IPS DF 6.9 (cell line): Measurements from ENCODE around the gene AASS.
"Not testable (repeated sequence)": the region's sequence is repeated elsewhere in the genome, so short reads cannot be mapped to it uniquely, and the experiment has no call there.

Experiments used
- DNase-seq: peaks from one replicate; pipeline ENCODE4 v3.0.0-alpha.2; 2013; ENCODE audit warnings: low read depth, low spot score
- H3K27ac ChIP-seq: one replicate; pipeline ENCODE4 v1.5.1; 2013; ENCODE audit warnings: low read length, control low read depth
- H3K27me3 ChIP-seq: 2 replicates; pipeline ENCODE4 v1.6.1; 2013; ENCODE audit warnings: mild to moderate bottlenecking, low read length; ENCODE audit not compliant: control insufficient read depth, insufficient read depth
- H3K36me3 ChIP-seq: 2 replicates; pipeline ENCODE4 v1.6.1; 2013; ENCODE audit warnings: low read length; ENCODE audit not compliant: control insufficient read depth, insufficient read depth
- H3K4me1 ChIP-seq: 2 replicates; pipeline ENCODE4 v1.6.1; 2013; ENCODE audit warnings: low read length; ENCODE audit not compliant: control insufficient read depth, insufficient read depth
- H3K4me3 ChIP-seq: 2 replicates; pipeline ENCODE4 v1.5.1; 2013; ENCODE audit warnings: mild to moderate bottlenecking, low read length
- H3K9me3 ChIP-seq: 2 replicates; pipeline ENCODE4 v1.6.1; 2013; ENCODE audit warnings: low read length, inconsistent platforms; ENCODE audit not compliant: control insufficient read depth, insufficient read depth
- WGBS: extraction: QIAGEN DNeasy Blood & Tissue Kit; methylation state at CpG from one replicate; pipeline ENCODE4 v1.1.7; 2013; ENCODE audit warnings: mixed read lengths, missing lambda C conversion rate; ENCODE audit not compliant: insufficient read length, insufficient coverage; 5-methylcytosine and 5-hydroxymethylcytosine counted together

AASS gene

DNA sequence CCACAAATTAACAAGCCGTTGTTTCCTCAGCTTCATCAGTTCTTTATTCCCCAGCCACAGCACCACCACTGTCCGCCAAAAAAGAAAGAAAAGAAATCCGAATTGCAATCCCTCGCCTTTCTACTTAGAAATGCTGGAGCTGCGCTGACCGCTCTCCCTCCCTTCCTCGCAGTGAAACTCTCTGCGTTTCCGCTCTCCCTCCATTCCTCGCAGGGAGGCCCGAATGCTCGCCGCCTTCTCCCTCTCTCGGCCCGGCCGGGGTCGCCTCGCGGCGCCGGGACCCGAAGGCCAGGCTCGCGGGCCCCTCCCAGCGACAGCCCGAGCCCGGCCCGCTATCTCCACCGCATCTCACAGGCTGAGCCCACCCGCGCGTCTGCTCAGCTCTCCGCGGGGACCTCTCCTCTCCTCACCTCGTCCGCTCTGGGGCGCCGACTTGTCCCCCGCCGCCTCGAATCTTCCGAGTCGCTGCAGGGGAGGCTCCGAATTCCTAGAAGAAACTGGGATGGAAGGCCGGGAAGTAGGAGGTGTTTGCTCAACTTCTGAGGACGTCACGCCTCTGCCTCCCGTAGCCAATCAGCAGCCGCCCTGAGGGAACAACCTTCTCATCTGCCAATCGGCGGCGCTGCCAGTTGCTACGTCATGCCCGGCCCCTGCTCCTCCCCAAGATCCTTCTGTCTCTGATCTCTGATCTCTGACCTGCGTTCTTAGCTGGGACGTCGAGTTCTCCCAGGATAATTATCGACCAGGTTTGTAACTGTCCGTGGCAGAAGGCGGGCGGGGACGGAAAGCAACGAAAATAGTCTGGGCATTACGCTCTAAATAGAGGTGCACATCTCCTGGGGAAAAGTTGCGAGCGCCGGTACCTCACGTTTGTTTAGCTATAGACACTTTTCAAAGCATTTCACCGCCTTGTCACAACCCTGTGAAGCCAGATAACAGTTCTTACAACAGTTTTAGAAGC is at the start of gene AASS:
AASS (minus strand) TSS at position 499 of the 961 bp plus-strand sequence. CDS start 10,523 bp downstream, outside the sequence.
- no peaks in the 10 kb centered on the region for H3K9me3 ChIP-seq
- peak; percentile 99 for DNase-seq
- peaks cover 6% of the 10 kb centered on the region for H3K4me1 ChIP-seq
- H3K27ac ChIP-seq: no peak within 1 kb of the TSS
- H3K27me3 ChIP-seq: no peaks in the 10 kb centered on the region
- peak within 1 kb of the TSS; percentile 86 for H3K4me3 ChIP-seq
- no CpG with 5 or more reads among the region's 69 CpGs for whole genome bisulfite sequencing
- H3K36me3 ChIP-seq: no peaks in the 10 kb centered on the region

GRCh38 chr7:122188785-122189184 is 44.7 kb upstream of the AASS start:
- H3K27me3 ChIP-seq: no peaks in the 10 kb centered on the region
- no peaks in the 10 kb centered on the region for H3K36me3 ChIP-seq
- DNase-seq: no peak
- no peak overlapping the region for H3K4me3 ChIP-seq
- H3K9me3 ChIP-seq: no peaks in the 10 kb centered on the region
- no peak overlapping the region for H3K27ac ChIP-seq
- no peaks in the 10 kb centered on the region for H3K4me1 ChIP-seq

DNA sequence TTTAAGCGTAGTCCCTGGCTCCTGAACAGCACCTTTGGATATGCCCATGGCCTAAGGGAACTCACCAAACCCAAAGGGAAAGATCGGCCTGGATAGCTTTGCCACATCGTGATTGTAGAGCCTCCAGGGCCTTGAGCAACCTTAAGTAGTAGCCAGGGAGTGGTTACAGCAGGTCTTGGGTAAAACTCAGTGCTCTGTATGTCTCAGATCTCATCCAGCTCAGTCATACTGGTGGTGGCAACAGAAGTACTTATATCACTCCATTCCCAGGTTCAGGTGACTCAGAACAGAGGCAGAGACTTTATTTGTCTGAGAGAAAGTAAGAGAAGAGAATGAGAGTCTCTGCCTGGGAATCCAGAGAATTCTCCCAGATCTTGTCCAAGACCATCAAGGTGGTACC is 39.1 kb upstream of the AASS start:
- Histone ChIP-seq H3K27ac (no peak overlapping the region), H3K4me1 (no peaks in the 10 kb centered on the region), H3K9me3 (no peaks in the 10 kb centered on the region), H3K27me3 (no peaks in the 10 kb centered on the region), H3K36me3 (no peaks in the 10 kb centered on the region), H3K4me3 (no peak overlapping the region)
- no peak for DNase-seq
- WGBS: no CpG with 5 or more reads among the region's 3 CpGs

- Histone ChIP-seq H3K4me1 (no peaks in the 10 kb centered on the region), H3K4me3 (no peak overlapping the region), H3K27me3 (no peaks in the 10 kb centered on the region), H3K36me3 (no peaks in the 10 kb centered on the region), H3K9me3 (no peaks in the 10 kb centered on the region), H3K27ac (no peak overlapping the region)
- WGBS: no CpG with 5 or more reads among the region's 1 CpG
- no peak for DNase-seq
Observed at GRCh38 chr7:122182081-122182480, 38.0 kb upstream of the AASS start.

- not testable (repeated sequence) for DNase-seq
Observed at GRCh38 chr7:122172144-122172543, 28.1 kb upstream of the AASS start.

DNA sequence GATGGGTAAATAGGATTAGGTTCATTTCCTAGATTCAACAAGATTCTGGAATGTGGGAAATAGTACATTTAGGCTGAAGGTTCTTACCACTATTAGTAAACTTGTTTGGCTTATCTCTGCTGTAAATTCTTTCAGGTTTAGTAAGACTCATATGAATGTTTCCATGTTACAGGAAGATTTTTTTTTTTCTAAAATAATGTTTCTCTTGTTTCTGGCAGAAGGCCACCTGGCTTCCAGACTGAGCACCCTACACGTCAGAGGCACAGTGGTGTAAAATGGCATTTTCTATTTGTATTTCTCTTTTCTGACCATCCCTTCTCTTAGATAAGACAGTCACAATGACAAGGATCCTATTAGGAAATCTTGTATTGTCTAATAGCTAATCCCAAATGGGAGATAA is 22.7 kb upstream of the AASS start:
- no peaks in the 10 kb centered on the region; the same call in 1 of the 2 replicates for H3K4me1 ChIP-seq
- H3K27ac ChIP-seq: no peak overlapping the region
- WGBS: no CpG with 5 or more reads among the region's 1 CpG
- DNase-seq: no peak
- no peak overlapping the region for H3K4me3 ChIP-seq
- H3K36me3 ChIP-seq: no peaks in the 10 kb centered on the region
- no peaks in the 10 kb centered on the region for H3K9me3 ChIP-seq
- no peaks in the 10 kb centered on the region for H3K27me3 ChIP-seq

More at GRCh38 chr7:122172144-122172543, 28.1 kb upstream of the AASS start:
- not testable (repeated sequence) for H3K4me1 ChIP-seq, H3K36me3 ChIP-seq, H3K9me3 ChIP-seq, H3K4me3 ChIP-seq, H3K27ac ChIP-seq, H3K27me3 ChIP-seq
- WGBS: no CpG with 5 or more reads among the region's 2 CpGs

GRCh38 chr7:122166275-122166674 is 22.2 kb upstream of the AASS start:
- H3K9me3 ChIP-seq: no peaks in the 10 kb centered on the region
- H3K4me3 ChIP-seq: no peak overlapping the region
- WGBS: no CpG with 5 or more reads among the region's 3 CpGs
- no peaks in the 10 kb centered on the region for H3K27me3 ChIP-seq
- no peak for DNase-seq
- H3K36me3 ChIP-seq: no peaks in the 10 kb centered on the region
- no peak overlapping the region for H3K27ac ChIP-seq
- no peaks in the 10 kb centered on the region for H3K4me1 ChIP-seq

DNA sequence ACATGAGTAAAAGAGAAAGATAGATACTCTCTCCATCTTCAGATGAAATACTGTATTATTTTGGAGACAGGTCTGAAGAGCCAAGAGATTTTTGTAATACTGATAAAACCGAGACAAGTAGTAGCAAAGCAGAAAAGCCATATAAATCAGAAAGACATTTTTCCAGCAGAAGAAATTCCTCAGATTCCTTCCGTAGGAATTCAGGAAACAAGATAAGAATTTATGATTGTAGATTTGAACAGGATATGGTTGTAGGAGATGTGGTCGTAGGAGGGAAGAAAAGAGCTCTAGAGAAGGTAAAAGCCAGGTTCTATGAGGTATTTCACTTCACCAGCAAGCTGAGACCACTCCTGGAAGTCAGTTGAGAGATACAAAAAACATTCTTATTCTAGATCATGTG is 17.6 kb upstream of the AASS start:
- Histone ChIP-seq H3K36me3 (no peaks in the 10 kb centered on the region), H3K27me3 (no peaks in the 10 kb centered on the region)
- WGBS: 100% methylated on average over 1 of the region's 3 CpGs

DNA sequence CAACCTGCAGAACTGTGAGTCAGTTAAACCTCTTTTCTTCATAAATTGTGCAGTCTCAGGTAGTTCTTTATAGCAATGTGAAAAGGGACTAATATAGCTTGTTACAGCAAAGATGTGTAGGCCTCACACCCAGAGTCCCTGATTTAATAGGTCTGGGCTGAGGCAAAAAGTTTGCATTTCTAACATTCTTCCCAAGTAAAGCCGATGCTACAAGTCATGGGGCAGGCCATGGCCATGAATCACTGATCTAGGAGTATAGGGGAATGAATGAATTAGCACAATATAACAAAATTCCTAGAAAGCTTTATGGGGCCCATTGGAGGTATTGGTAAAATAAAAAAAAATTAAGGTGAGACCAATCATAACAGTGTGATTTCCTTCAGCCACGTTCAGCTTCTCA is 11.5 kb upstream of the AASS start:
- DNase-seq: no peak
- Histone ChIP-seq H3K27ac (no peak overlapping the region), H3K4me1 (peaks cover 2% of the 10 kb centered on the region; the same call in 1 of the 2 replicates), H3K36me3 (no peaks in the 10 kb centered on the region), H3K4me3 (no peak overlapping the region), H3K27me3 (no peaks in the 10 kb centered on the region), H3K9me3 (no peaks in the 10 kb centered on the region)
- WGBS: no CpG with 5 or more reads among the region's 2 CpGs

More for the DNA sequence above, 17.6 kb upstream of the AASS start:
- H3K27ac ChIP-seq: no peak overlapping the region
- H3K4me1 ChIP-seq: peaks cover 1% of the 10 kb centered on the region; the same call in 1 of the 2 replicates
- no peaks in the 10 kb centered on the region for H3K9me3 ChIP-seq
- no peak overlapping the region for H3K4me3 ChIP-seq
- DNase-seq: no peak

- H3K36me3 ChIP-seq: no peaks in the 10 kb centered on the region
- peak; percentile 39 for DNase-seq
- no peaks in the 10 kb centered on the region for H3K9me3 ChIP-seq
- no peaks in the 10 kb centered on the region for H3K27me3 ChIP-seq
- H3K4me1 ChIP-seq: peaks cover 7% of the 10 kb centered on the region
- no peak overlapping the region for H3K27ac ChIP-seq
- no CpG with 5 or more reads among the region's 2 CpGs for WGBS
- no peak overlapping the region for H3K4me3 ChIP-seq
Observed at GRCh38 chr7:122148878-122149277, 4.8 kb upstream of the AASS start.

- Histone ChIP-seq H3K36me3 (no peaks in the 10 kb centered on the region), H3K27me3 (no peaks in the 10 kb centered on the region), H3K4me3 (no peak overlapping the region), H3K27ac (peak overlapping the region; percentile 57), H3K4me1 (peaks cover 6% of the 10 kb centered on the region), H3K9me3 (no peaks in the 10 kb centered on the region)
- DNase-seq: no peak
- no CpG with 5 or more reads among the region's 3 CpGs for WGBS
Observed at GRCh38 chr7:122148081-122148480, 4.0 kb upstream of the AASS start.
